Esophagus muscularis mucosa (tissue), 3 donors: ENCODE measurements around the gene SART1.

Source experiments
- CTCF ChIP-seq, 3 experiments: fragments of 200-600 bp in 2 of 3; fragments of 450-650 bp in 1 of 3; sonication (generic) in 2 of 3; IDR thresholded peaks; one replicate each; pipeline ENCODE4 v1.5.1; 2017 to 2019; ENCODE audit warnings: antibody characterized with exemption in 3 of 3, mild to moderate bottlenecking in 2 of 3, moderate library complexity in 1 of 3
- POLR2A ChIP-seq: fragments of 450-650 bp; IDR thresholded peaks from one replicate; pipeline ENCODE4 v1.6.1; 2017; ENCODE audit warnings: antibody characterized with exemption, moderate library complexity, mild to moderate bottlenecking, low read depth
- POLR2AphosphoS5 ChIP-seq, 2 donors: sonication (generic); formaldehyde crosslinking; IDR thresholded peaks; one replicate each; pipeline ENCODE4 v1.6.1; 2017; ENCODE audit warnings: antibody characterized with exemption in 2 of 2

- TF ChIP-seq CTCF (IDR thresholded peaks at IDR 0.05) (no peak), POLR2A (no peak), POLR2AphosphoS5 (IDR thresholded peaks at IDR 0.05) (no peak)
Measured at GRCh38 chr11:65946655-65947054, 14.9 kb upstream of the SART1 start.
